Stimulated activated CD4-positive, alpha-beta T cell treated with anti-CD3 and anti-CD28 coated beads, Interleukin-15, amount 100 ng/mL, for 1 hour (primary cell): ENCODE measurements around the gene PATJ.
"Not testable (repeated sequence)": the region's sequence is repeated elsewhere in the genome, so short reads cannot be mapped to it uniquely, and the experiment has no call there.

Experiments used
- DNase-seq, 2 donors: peaks; one replicate each; pipeline ENCODE4 v3.0.0-alpha.2; 2020; ENCODE audit warnings: low read depth in 1 of 2, low spot score in 1 of 2

Gene PATJ, protein sequence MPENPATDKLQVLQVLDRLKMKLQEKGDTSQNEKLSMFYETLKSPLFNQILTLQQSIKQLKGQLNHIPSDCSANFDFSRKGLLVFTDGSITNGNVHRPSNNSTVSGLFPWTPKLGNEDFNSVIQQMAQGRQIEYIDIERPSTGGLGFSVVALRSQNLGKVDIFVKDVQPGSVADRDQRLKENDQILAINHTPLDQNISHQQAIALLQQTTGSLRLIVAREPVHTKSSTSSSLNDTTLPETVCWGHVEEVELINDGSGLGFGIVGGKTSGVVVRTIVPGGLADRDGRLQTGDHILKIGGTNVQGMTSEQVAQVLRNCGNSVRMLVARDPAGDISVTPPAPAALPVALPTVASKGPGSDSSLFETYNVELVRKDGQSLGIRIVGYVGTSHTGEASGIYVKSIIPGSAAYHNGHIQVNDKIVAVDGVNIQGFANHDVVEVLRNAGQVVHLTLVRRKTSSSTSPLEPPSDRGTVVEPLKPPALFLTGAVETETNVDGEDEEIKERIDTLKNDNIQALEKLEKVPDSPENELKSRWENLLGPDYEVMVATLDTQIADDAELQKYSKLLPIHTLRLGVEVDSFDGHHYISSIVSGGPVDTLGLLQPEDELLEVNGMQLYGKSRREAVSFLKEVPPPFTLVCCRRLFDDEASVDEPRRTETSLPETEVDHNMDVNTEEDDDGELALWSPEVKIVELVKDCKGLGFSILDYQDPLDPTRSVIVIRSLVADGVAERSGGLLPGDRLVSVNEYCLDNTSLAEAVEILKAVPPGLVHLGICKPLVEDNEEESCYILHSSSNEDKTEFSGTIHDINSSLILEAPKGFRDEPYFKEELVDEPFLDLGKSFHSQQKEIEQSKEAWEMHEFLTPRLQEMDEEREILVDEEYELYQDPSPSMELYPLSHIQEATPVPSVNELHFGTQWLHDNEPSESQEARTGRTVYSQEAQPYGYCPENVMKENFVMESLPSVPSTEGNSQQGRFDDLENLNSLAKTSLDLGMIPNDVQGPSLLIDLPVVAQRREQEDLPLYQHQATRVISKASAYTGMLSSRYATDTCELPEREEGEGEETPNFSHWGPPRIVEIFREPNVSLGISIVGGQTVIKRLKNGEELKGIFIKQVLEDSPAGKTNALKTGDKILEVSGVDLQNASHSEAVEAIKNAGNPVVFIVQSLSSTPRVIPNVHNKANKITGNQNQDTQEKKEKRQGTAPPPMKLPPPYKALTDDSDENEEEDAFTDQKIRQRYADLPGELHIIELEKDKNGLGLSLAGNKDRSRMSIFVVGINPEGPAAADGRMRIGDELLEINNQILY (N-terminal part only)

DNA sequence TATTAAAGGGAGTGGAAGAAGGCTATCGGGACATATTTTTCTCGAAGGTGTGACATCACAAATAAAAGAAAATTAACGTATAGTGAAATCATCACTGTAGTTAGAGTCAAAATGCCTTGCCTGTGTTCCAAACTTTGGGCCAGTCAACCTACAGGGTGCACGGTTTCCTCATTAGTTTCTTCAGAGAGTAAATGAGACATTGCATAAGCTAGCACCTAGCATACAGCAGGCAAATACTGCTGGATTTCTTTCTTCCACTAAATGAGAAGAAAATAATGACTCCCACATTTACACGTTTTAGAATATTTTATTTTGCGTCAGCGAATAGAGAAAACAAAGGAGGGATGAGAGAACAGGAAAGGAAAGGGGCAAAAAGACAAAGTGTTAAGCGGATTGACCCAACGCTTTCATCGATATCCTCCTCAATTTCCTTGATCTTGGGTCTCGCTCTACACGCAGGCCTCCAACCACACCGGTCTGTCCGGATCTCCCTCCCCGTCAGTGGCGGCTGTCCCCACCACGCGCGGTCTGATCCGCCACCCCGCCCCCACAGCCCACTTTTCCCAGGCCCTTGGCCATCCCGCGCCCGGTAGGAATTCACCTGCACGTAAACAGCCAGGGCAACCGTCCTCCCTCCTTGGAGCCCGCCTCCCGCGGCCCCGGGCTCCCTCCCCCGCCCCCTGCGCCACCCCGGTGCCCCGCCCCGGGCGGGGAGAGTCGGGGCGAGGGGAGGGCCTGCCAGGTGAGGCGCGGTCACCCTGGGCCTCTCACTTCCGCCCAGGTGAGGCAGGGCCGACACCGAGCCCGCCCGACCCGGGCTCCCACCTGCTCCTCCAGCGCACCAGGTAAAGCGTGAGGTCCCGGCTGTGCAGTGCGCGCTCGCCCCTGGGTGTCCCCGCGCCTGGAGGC, at the start of gene PATJ:
Gene PATJ (plus strand): TSS at position 770 of the 909 bp plus-strand sequence. CDS start 20,413 bp downstream, outside the sequence.
- peak; percentile 52 to 56 for DNase-seq

DNA sequence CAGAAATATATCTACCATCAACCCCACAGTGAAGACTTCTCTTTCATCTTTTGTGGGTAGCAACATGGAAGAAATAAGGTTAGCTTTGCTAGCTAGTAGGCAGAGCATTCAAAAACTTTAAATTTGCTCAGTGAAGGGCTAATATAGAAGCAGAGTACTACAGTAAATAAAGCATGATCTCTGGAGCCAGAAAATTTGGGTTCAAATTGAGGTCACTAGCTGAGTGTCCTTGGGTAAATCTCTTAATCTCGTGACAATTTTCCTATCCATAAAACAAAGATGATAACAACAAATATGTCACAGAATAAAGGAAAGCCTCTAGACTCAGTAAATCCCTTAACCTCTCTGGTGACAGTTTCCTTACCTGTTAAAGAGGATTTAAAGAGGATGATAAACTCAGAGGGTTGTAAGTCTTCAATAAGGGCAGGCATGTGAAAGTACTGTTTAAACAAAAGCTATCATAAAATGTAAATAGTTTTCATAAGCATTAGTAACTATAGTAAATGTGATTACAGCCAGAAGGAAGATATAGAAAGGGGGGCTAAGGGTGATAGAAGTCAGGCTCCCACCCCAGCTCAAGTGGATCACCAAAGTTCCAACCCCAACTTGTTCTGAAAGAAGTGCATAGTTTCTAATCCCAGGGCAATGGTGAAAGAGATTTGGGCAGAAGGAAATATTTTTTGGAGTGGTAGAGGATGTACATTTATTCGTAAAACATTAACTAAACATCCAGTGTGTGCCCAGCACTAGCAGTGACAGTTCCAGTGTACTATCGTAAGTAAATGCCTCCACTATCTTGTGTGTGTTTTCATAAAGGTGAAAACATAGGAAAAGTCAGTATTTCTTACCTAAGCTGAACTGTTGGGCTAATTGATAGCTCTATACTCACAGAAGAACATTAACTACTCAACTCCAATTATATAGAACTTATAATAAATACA, 42.1 kb upstream of the PATJ start:
- no peak for DNase-seq

DNA sequence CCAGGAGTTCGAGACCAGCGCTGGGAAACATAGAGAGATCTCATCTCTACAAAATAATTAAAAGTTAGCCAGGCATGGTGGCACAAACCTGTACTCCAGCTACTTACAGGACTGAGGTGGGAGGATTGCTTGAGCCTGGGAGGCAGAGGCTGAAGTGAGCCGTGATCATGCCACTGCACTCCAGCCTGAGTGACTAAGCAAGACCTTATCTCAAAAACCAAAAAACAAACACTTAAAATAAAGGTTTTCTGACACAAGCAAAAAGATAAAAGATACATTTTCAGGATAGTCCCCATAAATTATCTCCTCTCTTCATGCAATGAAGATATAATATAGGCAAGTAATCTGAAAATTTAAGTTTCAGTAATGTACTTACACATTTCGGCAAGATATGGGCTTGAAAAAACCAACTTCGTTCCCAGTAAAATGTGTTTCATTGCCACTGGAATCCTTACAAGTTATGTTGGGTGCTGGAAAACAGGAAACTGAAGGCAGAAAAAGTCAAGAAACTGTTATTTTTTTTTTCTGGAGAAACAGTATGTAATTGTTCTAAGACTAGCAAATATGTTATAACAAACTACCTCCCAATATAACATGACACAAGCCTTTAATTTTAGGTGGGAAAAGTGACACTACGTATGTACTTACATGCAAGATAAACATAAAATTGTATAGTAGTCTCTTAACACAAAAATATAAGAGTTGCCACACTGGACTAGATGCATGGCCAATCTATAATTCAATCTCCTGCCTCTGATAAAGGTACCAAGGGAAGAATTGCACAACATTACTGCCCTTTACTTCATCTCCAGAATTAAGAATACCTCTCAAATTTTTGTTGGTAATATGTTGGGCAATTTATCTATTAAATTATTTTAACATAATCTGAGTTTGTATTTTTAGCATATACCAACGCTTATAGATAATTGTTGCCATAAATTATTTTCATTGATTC, 33.0 kb upstream of the PATJ start:
- DNase-seq = no peak

DNA sequence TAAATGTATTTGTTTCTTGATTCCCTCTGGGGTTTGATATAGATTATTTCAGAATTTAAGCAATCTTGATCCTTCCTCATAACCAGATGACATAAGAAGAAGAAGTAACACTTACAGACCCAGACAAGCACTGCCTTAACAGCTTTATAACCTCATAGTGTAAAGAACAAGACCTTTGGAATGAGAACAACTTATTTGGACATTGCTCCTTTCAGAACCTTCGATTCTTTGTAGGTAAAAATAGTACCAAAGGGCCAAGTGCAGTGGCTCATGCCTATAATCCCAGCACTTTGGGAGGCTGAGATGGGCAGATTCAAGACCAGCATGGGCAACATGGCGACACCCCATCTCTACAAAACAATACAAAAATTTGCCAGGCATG, 32.4 kb upstream of the PATJ start:
- no peak for DNase-seq

- not testable (repeated sequence) for DNase-seq
These were observed 31.0 kb upstream of the PATJ start for GRCh38 chr1:61711257-61711656.

GRCh38 chr1:61711969-61712368, 30.3 kb upstream of the PATJ start:
- no peak for DNase-seq

DNA sequence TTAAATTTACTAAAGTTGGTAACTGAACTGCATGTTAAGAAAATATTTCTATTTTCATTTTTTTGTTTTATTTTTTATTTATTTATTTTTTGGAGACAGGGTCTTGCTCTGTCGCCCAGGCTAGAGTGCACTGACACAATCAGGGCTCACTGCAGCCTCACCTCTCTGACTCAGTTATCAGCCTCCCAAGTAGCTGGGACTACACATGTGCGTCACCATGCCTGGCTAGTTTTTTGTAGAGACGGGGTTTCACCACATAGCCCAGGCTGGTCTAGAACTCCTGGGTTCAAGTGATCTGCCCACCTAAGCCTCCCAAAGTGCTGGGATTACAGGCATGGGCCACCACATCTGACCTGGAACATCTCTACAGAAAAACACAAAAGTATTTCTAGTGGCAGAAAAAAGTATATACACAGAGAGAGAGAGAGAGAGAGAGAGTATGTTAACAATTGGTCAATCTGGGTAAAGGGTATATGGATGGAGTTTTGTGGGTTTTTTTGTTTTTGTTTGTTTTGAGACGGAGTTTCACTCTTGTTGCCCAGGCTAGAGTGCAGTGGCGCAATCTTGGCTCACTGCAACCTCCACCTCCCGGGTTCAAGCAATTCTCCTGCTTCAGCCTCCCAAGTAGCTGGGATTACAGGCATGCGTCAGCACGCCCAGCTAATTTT, 23.1 kb upstream of the PATJ start:
- DNase-seq = not testable (repeated sequence)

GRCh38 chr1:61724506-61724812, 17.8 kb upstream of the PATJ start:
- no peak for DNase-seq

DNA sequence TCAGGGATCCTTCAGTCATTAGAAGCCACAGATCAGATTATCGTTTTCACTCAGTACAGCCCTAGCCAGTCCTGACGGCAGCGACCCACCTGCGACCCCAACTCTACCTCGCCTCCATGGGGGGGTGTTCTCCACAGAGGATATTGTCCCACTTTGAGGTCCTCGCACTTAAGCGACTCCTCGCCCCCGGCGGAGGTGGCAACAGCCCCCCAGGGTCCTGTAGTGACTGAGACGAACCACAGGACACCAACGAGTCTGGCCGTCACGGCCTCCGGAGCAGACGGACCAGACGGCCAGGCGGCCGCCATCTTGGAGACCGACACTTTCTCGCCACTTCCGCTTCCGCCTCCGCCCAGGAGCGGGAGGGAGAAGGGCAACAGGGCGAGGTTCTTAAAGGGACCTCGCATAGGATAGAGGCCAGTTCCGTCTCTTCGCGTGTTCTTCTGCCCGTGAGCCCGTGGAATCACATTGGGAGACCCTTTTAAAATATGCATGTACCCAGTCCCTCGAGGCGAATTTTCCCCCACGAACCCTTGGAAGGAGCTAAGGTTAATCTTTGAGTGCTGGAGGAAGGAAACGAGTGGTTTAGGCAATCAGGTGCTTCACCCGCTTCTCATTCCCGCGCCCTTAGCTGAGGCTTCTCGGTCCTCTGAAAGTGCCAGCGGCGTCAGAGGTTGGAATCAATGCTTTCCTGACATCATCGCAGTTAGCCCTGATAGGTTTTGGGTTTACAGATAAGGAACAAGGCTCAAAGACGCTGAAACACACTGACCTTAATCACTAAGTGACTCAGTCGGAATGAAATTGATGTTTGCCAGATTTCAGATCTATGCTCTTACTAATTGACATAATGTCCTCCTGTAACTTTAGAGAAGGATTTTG, 17.2 kb upstream of the PATJ start, which contains the start of gene TM2D1:
Gene TM2D1 (minus strand): TSS at position 329 of the 882 bp plus-strand sequence. CDS start 21 bp downstream, at position 308.
- DNase-seq = peak; percentile 62 to 70

DNA sequence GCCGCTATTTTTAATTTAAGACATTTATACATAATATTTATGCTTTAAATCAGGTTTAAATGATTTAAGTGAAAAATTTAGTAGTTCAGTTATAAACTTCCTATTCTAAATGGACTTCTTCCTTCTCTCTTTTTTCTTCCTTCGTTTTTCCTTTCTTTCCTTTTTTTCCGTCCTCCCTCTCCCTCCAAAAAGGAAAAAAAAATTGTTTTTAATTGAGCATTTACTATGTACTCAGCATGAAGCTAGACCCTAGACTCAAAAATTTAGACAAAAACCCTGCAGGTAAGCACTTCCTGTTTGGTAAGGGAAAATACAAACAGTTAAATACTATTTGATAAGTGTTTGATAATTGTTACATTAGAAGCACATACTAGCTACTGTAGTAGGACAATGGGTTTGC, 14.7 kb upstream of the PATJ start:
- no peak for DNase-seq

- DNase-seq = not testable (repeated sequence)
These were observed 11.6 kb upstream of the PATJ start for GRCh38 chr1:61730679-61731078.

- no peak for DNase-seq
These were observed 9.6 kb upstream of the PATJ start for GRCh38 chr1:61732726-61733125.

DNA sequence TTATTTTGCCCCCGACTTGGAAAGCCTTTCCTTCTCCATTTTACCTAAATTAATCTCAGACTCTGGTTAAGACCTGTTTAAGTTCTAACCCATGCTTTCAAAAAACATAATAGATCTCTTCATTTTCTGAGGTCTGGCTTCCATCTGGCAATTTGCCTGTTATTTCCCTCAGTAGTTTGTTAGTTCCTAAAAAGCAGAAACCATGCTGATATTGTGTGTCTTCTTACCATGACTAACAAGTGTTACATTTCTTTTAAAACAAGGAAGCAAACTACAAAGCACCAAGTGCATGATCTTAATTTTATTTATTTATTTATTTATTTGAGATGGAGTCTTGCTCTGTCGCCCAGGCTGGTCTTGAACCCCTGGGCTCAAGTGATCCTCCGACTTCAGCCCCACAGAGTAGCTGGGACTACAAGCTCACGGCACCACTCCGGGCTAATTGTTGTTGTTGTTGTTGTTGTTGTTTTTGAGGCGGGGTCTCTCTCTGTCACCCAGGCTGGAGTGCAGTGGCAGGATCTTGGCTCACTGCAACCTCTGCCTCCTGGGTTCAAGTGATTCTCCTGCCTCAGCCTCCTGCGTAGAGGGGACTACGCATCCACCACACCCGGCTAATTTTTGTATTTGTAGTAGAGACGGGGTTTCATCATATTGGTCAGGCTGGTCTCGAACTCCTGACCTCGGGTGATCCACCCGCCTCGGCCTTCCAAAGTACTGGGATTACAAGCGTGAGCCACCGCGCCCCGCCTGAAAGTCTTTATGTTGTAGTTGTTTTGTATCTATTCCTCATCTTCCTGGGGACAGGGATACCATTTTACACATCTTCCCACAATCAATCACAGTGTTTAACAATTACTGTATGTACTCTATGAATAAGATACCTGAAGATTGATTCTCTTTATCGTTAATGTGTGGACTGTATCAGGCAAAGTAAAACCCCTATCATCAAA, 1.3 kb upstream of the PATJ start:
- DNase-seq = no peak

DNA sequence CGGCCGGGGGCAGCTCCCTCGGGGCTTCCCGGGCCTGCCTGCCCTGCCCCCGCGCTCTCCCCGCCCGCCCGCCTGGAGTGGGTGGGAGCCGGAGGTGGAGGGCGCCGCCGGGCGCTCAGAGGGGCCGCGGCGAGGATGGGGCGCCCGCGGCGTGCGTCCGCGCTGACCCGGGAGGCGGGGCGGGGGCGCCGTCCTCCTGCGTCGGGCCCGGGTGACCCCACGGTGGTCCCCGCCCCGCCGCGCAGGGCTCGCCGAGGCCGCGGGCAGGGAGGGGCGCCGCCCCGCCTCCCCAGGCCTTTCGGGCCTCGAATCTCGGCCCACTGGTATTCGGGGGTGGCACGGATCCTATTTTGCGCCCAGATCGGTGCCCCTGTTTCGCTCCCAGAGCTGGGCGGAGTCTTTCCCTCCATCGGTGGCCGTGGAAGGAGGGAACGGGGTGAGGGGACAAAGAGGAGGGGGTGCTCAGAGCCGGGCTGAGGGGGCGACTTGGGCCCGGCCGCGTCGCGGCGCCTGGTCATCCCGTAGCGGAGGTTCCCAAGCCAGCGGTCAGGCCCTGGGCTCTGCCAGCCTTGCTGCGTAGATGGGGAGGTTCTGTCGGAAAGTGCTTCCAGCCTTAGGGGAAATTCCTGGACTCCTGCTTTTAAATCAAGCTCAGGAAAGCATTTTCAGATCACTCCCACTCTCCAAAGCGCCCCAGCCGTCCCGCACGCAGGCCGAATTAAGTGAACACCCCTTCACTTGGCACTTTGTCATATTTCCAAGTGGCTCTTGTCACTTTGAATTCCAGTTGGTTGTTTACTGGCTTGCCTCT, 545 bp downstream of the PATJ start:
- no peak for DNase-seq

DNA sequence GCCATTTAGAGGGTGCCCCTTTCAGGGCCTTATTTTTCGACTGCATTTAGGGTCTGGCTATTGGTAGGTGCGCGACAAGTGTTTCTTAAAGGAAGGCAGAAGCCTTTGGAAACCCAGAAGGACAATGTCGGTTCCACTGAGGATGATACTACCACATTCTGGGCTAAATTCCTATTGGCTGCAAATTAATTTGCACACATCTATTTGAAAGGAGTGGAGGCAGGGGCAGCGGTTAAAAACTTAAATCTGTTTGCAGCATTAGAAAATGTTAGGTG, 1.1 kb downstream of the PATJ start:
- no peak for DNase-seq
